Measurements from ENCODE around the gene COL25A1.

The COL25A1 gene

DNA sequence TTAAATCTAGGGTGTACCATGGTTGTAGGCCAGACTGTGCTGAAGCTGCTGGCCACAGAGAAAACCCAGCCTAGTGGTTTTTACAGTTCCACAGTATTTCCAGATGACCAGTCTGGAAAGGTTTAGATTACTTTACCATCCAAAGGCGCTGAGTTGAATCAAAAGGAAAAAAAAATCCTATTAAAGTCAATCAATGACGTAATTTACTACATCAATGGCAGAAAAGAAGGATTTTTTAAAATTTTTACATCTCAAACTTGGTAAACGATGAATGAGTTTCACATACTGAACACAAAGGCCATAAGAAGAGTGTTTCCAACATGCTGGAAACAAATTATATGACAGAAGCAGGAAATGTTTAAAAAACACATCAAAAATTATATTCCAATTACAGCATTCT is 409.0 kb downstream of the COL25A1 start:
- H3K4me3 ChIP-seq (ENCODE audit: low read depth, low read length): no peak overlapping the region
- DNase-seq (ENCODE audit: low read depth, low spot score): no peak
- CTCF ChIA-PET: no interaction called here
- POLR2A ChIA-PET: no interaction called here
- TF ChIP-seq, protein P1, sequence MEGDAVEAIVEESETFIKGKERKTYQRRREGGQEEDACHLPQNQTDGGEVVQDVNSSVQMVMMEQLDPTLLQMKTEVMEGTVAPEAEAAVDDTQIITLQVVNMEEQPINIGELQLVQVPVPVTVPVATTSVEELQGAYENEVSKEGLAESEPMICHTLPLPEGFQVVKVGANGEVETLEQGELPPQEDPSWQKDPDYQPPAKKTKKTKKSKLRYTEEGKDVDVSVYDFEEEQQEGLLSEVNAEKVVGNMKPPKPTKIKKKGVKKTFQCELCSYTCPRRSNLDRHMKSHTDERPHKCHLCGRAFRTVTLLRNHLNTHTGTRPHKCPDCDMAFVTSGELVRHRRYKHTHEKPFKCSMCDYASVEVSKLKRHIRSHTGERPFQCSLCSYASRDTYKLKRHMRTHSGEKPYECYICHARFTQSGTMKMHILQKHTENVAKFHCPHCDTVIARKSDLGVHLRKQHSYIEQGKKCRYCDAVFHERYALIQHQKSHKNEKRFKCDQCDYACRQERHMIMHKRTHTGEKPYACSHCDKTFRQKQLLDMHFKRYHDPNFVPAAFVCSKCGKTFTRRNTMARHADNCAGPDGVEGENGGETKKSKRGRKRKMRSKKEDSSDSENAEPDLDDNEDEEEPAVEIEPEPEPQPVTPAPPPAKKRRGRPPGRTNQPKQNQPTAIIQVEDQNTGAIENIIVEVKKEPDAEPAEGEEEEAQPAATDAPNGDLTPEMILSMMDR (IDR thresholded peaks at IDR 0.05; ENCODE audit: insufficient read depth, low read length, missing control alignments): no peak

DNA sequence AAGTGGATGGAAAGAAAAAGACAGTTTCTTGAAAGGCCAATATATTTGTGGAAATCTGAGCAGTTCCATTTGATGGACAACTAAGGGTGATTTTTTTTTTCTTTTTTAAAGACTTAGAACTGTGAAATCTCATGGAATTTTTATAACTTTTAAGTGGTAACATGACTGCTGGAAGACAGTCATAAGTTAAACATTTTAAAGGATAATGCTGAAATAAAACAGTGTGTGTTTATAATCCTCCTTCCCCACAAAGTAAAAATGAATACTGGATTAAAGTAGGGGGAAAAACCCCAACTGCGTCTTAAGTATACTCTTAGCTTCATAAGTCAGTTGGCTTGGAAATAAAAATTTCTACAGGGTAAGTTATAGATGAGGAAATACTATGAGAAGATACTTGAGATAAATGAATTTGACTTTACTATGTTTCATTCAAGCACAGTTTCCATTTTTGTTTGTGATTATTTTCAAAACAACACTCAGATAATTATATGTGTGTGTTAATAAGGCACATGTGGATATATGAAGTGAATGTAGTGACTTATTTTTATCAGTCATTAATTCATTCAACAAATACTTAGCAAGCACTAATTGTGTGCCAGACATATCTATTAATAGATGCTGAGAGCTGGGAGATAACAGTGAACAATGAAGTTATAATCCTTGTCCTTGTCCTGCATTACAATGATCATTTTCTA is 410.4 kb downstream of the COL25A1 start:
- no peak overlapping the region for H3K4me3 ChIP-seq (ENCODE audit: low read depth, low read length)
- CTCF ChIA-PET: no interaction called here
- POLR2A ChIA-PET: no interaction called here
- DNase-seq (ENCODE audit: low read depth, low spot score): peak; percentile 12
- TF ChIP-seq, protein P1 (IDR thresholded peaks at IDR 0.05; ENCODE audit: insufficient read depth, low read length, missing control alignments): no peak

DNA sequence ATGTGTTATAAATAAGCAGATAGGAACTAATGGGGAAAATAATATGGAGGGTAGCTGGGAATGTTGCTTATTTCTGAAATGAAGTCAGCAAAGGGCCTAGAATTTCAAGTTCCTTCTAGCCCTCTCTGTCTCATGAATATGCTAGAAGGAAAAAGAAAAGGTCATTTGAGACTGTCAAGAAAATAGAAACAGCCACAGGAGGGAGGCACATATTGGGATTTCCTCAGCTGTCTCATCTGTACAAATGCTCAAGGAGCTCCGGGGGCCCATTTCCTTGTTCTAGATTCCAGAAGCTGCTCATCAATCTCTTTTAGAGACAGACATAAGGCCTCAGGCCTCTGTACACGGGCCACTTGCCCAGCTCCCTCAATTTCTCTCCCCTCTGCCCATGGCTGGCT is 412.0 kb downstream of the COL25A1 start:
- POLR2A ChIA-PET: no interaction called here
- CTCF ChIA-PET: interaction anchor here (1.1 to 1.3 kb wide), 3 partner anchors 9 to 46 kb away, joined by 3 read pairs; no protein-coding TSS in a partner anchor
- TF ChIP-seq, protein P1 (IDR thresholded peaks at IDR 0.05; ENCODE audit: insufficient read depth, low read length, missing control alignments): no peak

DNA sequence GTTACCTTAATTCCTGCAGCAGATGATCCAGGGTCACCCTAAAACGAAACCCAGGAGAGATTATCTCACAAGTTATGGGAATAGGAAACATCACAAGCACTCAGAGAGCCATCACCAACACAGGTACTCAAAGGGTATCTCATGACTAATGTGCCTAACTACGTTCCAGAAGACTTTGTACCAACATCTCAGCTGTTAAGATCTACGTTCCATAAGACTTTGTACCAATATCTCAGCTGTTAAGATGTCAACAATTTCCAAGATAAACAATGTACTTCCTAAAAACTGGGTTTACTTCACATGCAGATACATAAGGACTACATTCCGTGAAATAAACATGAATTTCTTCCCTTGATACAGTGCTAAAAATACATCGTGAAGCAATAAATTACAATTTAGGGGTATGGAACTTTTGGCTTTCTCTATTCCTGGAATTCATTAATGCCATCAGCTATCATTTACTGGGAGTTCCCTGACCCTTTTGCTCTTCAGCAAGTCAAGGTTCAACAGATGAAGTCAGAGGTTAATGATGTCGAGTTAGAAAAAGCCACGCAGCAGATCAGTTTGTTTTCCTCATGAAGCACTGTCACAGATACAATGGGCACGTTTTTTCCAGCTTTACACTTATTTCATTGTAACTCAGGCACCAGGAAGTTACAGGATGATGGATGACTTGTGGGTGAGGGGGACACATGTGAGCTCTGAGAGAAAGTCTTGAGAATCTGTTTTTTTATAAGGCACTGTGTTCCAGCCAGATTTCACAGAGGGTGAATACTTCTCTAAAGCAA is 412.6 kb downstream of the COL25A1 start:
- CTCF ChIA-PET: interaction anchor here (1.1 to 1.3 kb wide), 3 partner anchors 8 to 46 kb away, joined by 3 read pairs; no protein-coding TSS in a partner anchor
- H3K4me3 ChIP-seq (ENCODE audit: low read depth, low read length): no peak overlapping the region
- POLR2A ChIA-PET: no interaction called here
- TF ChIP-seq, protein P1 (IDR thresholded peaks at IDR 0.05; ENCODE audit: insufficient read depth, low read length, missing control alignments): no peak
- no peak for DNase-seq (ENCODE audit: low read depth, low spot score)

More for the DNA sequence above, 412.0 kb downstream of the COL25A1 start:
- DNase-seq (ENCODE audit: low read depth, low spot score): no peak
- H3K4me3 ChIP-seq (ENCODE audit: low read depth, low read length): no peak overlapping the region

DNA sequence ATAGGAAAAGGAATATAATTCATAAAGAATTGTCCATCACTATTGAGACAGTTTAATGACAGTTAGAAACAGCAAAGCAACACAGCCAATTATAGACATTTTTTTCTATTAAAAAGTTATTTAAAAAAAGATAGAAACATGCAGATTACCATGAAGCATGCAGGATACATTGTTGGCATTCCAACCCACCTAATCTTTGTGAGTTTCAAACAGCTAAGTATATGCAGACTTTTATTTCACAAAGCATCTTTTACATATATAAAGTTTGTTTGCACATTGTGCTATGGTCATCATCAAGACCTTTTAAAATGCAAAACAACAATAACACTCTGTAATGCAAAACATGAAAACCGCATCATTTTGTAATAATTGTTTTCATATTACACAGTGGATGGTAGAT is 413.7 kb downstream of the COL25A1 start:
- CTCF ChIA-PET: no interaction called here
- no peak overlapping the region for H3K4me3 ChIP-seq (ENCODE audit: low read depth, low read length)
- DNase-seq (ENCODE audit: low read depth, low spot score): no peak
- TF ChIP-seq, protein P1 (IDR thresholded peaks at IDR 0.05; ENCODE audit: insufficient read depth, low read length, missing control alignments): no peak
- POLR2A ChIA-PET: no interaction called here

- TF ChIP-seq, protein P1 (IDR thresholded peaks at IDR 0.05; ENCODE audit: insufficient read depth, low read length, missing control alignments): no peak
- H3K4me3 ChIP-seq (ENCODE audit: low read depth, low read length): no peak overlapping the region
- ChIA-PET POLR2A (no interaction called here), CTCF (no interaction called here)
- no peak for DNase-seq (ENCODE audit: low read depth, low spot score)
Observed at GRCh38 chr4:108887034-108887433, 415.4 kb downstream of the COL25A1 start.
